DND-41 (cell line): ENCODE results near the gene PRDM5.

Experiments
- CTCF ChIP-seq: IDR thresholded peaks from 2 replicates; pipeline ENCODE4 v1.5.1; 2012; ENCODE audit warnings: borderline replicate concordance, low read length, moderate library complexity, mild to moderate bottlenecking; ENCODE audit not compliant: poor library complexity, severe bottlenecking; ENCODE audit errors: extremely low read depth
- EZH2 ChIP-seq: IDR thresholded peaks from 3 replicates; pipeline ENCODE4 v1.6.1; 2012; ENCODE audit warnings: borderline replicate concordance, low read depth, mild to moderate bottlenecking, moderate library complexity, low read length, inconsistent platforms; ENCODE audit not compliant: severe bottlenecking

GRCh38 chr4:120749445-120750151 lies 172.9 kb downstream of the PRDM5 start:
- TF ChIP-seq EZH2 = no peak
- no peak for TF ChIP-seq CTCF
